ENCODE measurements around the gene DAPK2.

DAPK2 gene

GRCh38 chr15:64038878-64039610 is 7.2 kb downstream of the DAPK2 start:
- Histone ChIP-seq H3K9ac (ENCODE audit: low read length) (no peak overlapping the region), H4K20me1 (ENCODE audit: insufficient read depth, low read length) (no peaks in the 10 kb centered on the region), H2AFZ (ENCODE audit: low read depth, low read length) (no peak overlapping the region), H3K4me1 (ENCODE audit: low read length) (peaks cover 11% of the 10 kb centered on the region), H3K36me3 (replicated peaks; ENCODE audit: low read depth, low read length) (peaks cover 3% of the 10 kb centered on the region), H3K4me2 (ENCODE audit: low read length) (no peak overlapping the region), H3K27ac (ENCODE audit: low read length) (no peak overlapping the region), H3K27me3 (ENCODE audit: low read depth, low read length) (no peaks in the 10 kb centered on the region), H3K9me3 (ENCODE audit: insufficient read depth, low read length) (no peaks in the 10 kb centered on the region), H3K79me2 (ENCODE audit: low read length) (peaks cover 2% of the 10 kb centered on the region; the same call in 1 of the 2 replicates), H3K4me3 (ENCODE audit: low read length) (no peak overlapping the region)
- no peak for TF ChIP-seq CTCF (IDR thresholded peaks at IDR 0.05; ENCODE audit: low read depth, low read length)
- TF ChIP-seq EZH2phosphoT487 (IDR thresholded peaks at IDR 0.05; ENCODE audit: low read depth), result no peak

DNA sequence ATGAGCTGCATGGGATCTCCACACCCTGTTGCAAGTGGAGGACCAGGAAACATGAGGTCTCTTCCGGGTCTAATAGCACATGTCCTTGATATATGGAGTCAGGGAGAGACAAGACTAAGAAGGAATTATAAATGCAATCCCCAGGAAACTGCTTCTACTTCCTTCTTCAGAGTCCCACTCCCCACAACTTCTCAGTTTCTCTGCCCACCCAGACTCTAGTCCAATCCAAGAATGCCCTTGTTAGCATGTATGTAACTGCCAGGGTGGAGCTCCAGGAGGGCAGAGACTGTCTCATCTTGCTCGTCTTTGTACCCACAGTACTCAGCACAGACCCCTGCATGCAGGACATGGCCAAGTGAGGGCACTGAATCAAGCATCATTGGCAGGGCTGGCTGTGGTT is 8.3 kb downstream of the DAPK2 start:
- no peak overlapping the region for H3K27ac ChIP-seq (ENCODE audit: low read length)
- H3K4me2 ChIP-seq (ENCODE audit: low read length), result no peak overlapping the region
- H3K9me3 ChIP-seq (ENCODE audit: insufficient read depth, low read length), result no peaks in the 10 kb centered on the region
- no peak overlapping the region for H2AFZ ChIP-seq (ENCODE audit: low read depth, low read length)
- no peaks in the 10 kb centered on the region for H3K27me3 ChIP-seq (ENCODE audit: low read depth, low read length)
- H4K20me1 ChIP-seq (ENCODE audit: insufficient read depth, low read length), result no peaks in the 10 kb centered on the region
- H3K79me2 ChIP-seq (ENCODE audit: low read length), result no peaks in the 10 kb centered on the region
- H3K9ac ChIP-seq (ENCODE audit: low read length), result no peak overlapping the region
- TF ChIP-seq CTCF (IDR thresholded peaks at IDR 0.05; ENCODE audit: low read depth, low read length) (no peak), EZH2phosphoT487 (IDR thresholded peaks at IDR 0.05; ENCODE audit: low read depth) (no peak)
- peaks cover 3% of the 10 kb centered on the region for H3K36me3 ChIP-seq (replicated peaks; ENCODE audit: low read depth, low read length)
- peaks cover 6% of the 10 kb centered on the region for H3K4me1 ChIP-seq (ENCODE audit: low read length)
- no peak overlapping the region for H3K4me3 ChIP-seq (ENCODE audit: low read length)

DNA sequence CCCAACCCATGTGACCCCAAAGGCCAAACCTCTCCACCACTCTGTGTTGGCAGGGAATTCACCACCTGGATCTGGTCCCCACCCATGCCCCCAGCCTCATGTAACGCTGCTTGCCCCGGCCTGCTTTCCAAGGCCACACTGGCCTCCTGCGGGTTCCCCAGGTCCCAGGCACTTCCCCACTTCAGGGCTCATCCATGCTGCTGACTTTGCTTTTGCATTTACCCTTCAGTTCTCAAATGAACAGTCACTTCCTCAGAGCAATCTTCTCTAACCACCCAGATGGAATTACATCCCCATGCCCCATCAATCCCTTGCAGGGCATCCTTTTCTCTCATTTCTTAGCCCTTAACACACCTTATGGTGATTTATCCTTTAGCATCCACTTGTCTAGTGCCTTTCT is 9.2 kb downstream of the DAPK2 start:
- H3K79me2 ChIP-seq (ENCODE audit: low read length), result no peaks in the 10 kb centered on the region
- TF ChIP-seq EZH2phosphoT487 (IDR thresholded peaks at IDR 0.05; ENCODE audit: low read depth), result no peak
- no peak for TF ChIP-seq CTCF (IDR thresholded peaks at IDR 0.05; ENCODE audit: low read depth, low read length)
- H3K9ac ChIP-seq (ENCODE audit: low read length), result no peak overlapping the region

DNA sequence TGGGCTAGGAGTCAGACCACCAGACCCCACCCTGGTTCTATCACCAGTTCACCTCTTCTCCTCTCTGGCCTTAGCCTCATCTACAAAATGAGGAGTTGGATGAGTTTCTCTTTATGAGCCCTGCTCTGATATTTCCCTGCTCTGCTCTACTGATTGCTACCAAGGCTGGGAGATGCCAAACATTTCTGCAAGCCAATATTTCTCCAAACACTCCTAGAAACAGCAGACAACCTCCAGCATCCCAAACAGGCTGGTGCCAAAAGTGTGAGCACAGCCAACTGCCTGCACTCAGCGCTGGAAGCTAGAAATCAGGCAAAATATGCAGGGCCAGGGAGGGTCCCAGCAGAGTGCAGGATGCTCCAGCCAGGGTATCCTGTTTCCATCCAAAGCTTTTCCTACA is 10.8 kb downstream of the DAPK2 start:
- no peaks in the 10 kb centered on the region for H3K79me2 ChIP-seq (ENCODE audit: low read length)
- peaks cover 6% of the 10 kb centered on the region for H3K4me1 ChIP-seq (ENCODE audit: low read length)
- H2AFZ ChIP-seq (ENCODE audit: low read depth, low read length), result no peak overlapping the region
- no peaks in the 10 kb centered on the region for H4K20me1 ChIP-seq (ENCODE audit: insufficient read depth, low read length)
- no peak overlapping the region for H3K27ac ChIP-seq (ENCODE audit: low read length)
- no peak overlapping the region for H3K4me3 ChIP-seq (ENCODE audit: low read length)
- peaks cover 6% of the 10 kb centered on the region for H3K36me3 ChIP-seq (replicated peaks; ENCODE audit: low read depth, low read length)
- no peak overlapping the region for H3K4me2 ChIP-seq (ENCODE audit: low read length)
- H3K9ac ChIP-seq (ENCODE audit: low read length), result no peak overlapping the region
- no peaks in the 10 kb centered on the region for H3K27me3 ChIP-seq (ENCODE audit: low read depth, low read length)
- no peaks in the 10 kb centered on the region for H3K9me3 ChIP-seq (ENCODE audit: insufficient read depth, low read length)
- TF ChIP-seq EZH2phosphoT487 (IDR thresholded peaks at IDR 0.05; ENCODE audit: low read depth) (no peak), CTCF (IDR thresholded peaks at IDR 0.05; ENCODE audit: low read depth, low read length) (no peak)

More for the DNA sequence above, 9.2 kb downstream of the DAPK2 start:
- H3K4me3 ChIP-seq (ENCODE audit: low read length), result no peak overlapping the region
- H3K27me3 ChIP-seq (ENCODE audit: low read depth, low read length), result no peaks in the 10 kb centered on the region
- no peak overlapping the region for H2AFZ ChIP-seq (ENCODE audit: low read depth, low read length)
- no peak overlapping the region for H3K4me2 ChIP-seq (ENCODE audit: low read length)
- H3K36me3 ChIP-seq (replicated peaks; ENCODE audit: low read depth, low read length), result peaks cover 3% of the 10 kb centered on the region
- H3K27ac ChIP-seq (ENCODE audit: low read length), result no peak overlapping the region
- peaks cover 6% of the 10 kb centered on the region for H3K4me1 ChIP-seq (ENCODE audit: low read length)
- H4K20me1 ChIP-seq (ENCODE audit: insufficient read depth, low read length), result no peaks in the 10 kb centered on the region
- H3K9me3 ChIP-seq (ENCODE audit: insufficient read depth, low read length), result no peaks in the 10 kb centered on the region

All from OCI-LY3 (cell line).